ENCODE results near the gene KCNJ4.

GRCh38 chr22:38422611-38423511 is 32.1 kb downstream of the KCNJ4 start:
- TF ChIP-seq CTCF (IDR thresholded peaks at IDR 0.05) (no peak), POLR2A (IDR thresholded peaks at IDR 0.05) (no peak)

Measured in Peyer's patch (tissue), 4 donors.